Esophagus muscularis mucosa (tissue), 4 donors: ENCODE results near the gene QRICH1. TPM values are rescaled to one million over a fixed set of nuclear protein-coding genes. Genes with fewer than 3 reads are reported as not detected.

Experiments
- DNase-seq: peaks from one replicate; pipeline ENCODE4 v3.0.0-alpha.2; 2017; ENCODE audit errors: extremely low spot score
- H3K27ac ChIP-seq, 4 donors: fragments of 200-600 bp; sonication (generic); replicated peaks in 1 of 4; 1 replicate in 3 of 4; 2 replicates in 1 of 4; pipeline ENCODE4 v1.5.1; 2016 to 2019; ENCODE audit warnings: mild to moderate bottlenecking in 1 of 4
- H3K27me3 ChIP-seq, 4 donors: fragments of 200-600 bp; sonication (generic); one replicate each; pipeline versions ENCODE4 v1.5.1 to v1.6.0; 2016 to 2019
- H3K36me3 ChIP-seq, 4 donors: fragments of 200-600 bp; sonication (generic); one replicate each; pipeline ENCODE4 v1.5.1; 2016 to 2019
- H3K4me1 ChIP-seq, 4 donors: fragments of 200-600 bp; sonication (generic); one replicate each; pipeline ENCODE4 v1.5.1; 2016 to 2019
- H3K4me3 ChIP-seq, 4 donors: fragments of 200-600 bp; sonication (generic); 1 replicate in 2 of 4; 2 replicates in 2 of 4; pipeline ENCODE4 v1.5.1; 2016 to 2019; ENCODE audit warnings: mild to moderate bottlenecking in 4 of 4, moderate library complexity in 1 of 4
- H3K9me3 ChIP-seq, 4 donors: fragments of 200-600 bp; sonication (generic); 1 replicate in 3 of 4; 2 replicates in 1 of 4; pipeline ENCODE4 v1.5.1; 2016 to 2019
- EP300 ChIP-seq: sonication (generic); formaldehyde crosslinking; IDR thresholded peaks from one replicate; pipeline ENCODE4 v1.6.1; 2017; ENCODE audit warnings: antibody characterized with exemption
- POLR2A ChIP-seq: fragments of 450-650 bp; IDR thresholded peaks from one replicate; pipeline ENCODE4 v1.6.1; 2017; ENCODE audit warnings: antibody characterized with exemption, moderate library complexity, mild to moderate bottlenecking, low read depth
- POLR2AphosphoS5 ChIP-seq, 2 donors: sonication (generic); formaldehyde crosslinking; IDR thresholded peaks; one replicate each; pipeline ENCODE4 v1.6.1; 2017; ENCODE audit warnings: antibody characterized with exemption in 2 of 2
- WGBS: methylation state at CpG from one replicate; pipeline ENCODE4 v1.1.5; 2018; 5-methylcytosine and 5-hydroxymethylcytosine counted together
- intact Hi-C: fragments of 100-400 bp; cut with DNase I; formaldehyde crosslinking; loops from one replicate; pipeline ENCODE4 v1.15.1; 2023
- small RNA-seq, 3 donors: library from RNA; depleted of rRNA; stranded (forward); fragments of <200 nt; gene quantifications; one replicate each; pipeline ENCODE3, GENCODE V24; 2016
- total RNA-seq, 4 donors: library from RNA; depleted of rRNA; stranded (reverse); fragments of >200 nt; gene quantifications; one replicate each; pipeline versions ENCODE4 v1.1.0 to v1.2.1, GENCODE V29; 2016
- TF ChIP-seq, protein P1 (sequence below), 3 experiments: fragments of 200-600 bp in 2 of 3; fragments of 450-650 bp in 1 of 3; sonication (generic) in 2 of 3; IDR thresholded peaks; one replicate each; pipeline ENCODE4 v1.5.1; 2017 to 2019; ENCODE audit warnings: antibody characterized with exemption in 3 of 3, mild to moderate bottlenecking in 2 of 3, moderate library complexity in 1 of 3

The QRICH1 gene
- total RNA-seq, 4 donors from 2014 or later: 81.8 to 228 (median 91.2) TPM

GRCh38 chr3:48980295-48980694 is 113.6 kb downstream of the QRICH1 start:
- Histone ChIP-seq H3K4me1 (peaks cover 0 to 2% (median 0%) of the 10 kb centered on the region in 4 donors), H3K27ac (no peak overlapping the region), H3K36me3 (peaks cover 81 to 99% (median 97%) of the 10 kb centered on the region in 4 donors), H3K9me3 (no peaks in the 10 kb centered on the region), H3K4me3 (no peak overlapping the region), H3K27me3 (no peaks in the 10 kb centered on the region)
- no peak for DNase-seq
- WGBS: 98% methylated on average over 4 of the region's 4 CpGs
- intact Hi-C loops: no loop called here
- no peak for TF ChIP-seq EP300
- TF ChIP-seq, protein P1, sequence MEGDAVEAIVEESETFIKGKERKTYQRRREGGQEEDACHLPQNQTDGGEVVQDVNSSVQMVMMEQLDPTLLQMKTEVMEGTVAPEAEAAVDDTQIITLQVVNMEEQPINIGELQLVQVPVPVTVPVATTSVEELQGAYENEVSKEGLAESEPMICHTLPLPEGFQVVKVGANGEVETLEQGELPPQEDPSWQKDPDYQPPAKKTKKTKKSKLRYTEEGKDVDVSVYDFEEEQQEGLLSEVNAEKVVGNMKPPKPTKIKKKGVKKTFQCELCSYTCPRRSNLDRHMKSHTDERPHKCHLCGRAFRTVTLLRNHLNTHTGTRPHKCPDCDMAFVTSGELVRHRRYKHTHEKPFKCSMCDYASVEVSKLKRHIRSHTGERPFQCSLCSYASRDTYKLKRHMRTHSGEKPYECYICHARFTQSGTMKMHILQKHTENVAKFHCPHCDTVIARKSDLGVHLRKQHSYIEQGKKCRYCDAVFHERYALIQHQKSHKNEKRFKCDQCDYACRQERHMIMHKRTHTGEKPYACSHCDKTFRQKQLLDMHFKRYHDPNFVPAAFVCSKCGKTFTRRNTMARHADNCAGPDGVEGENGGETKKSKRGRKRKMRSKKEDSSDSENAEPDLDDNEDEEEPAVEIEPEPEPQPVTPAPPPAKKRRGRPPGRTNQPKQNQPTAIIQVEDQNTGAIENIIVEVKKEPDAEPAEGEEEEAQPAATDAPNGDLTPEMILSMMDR (IDR thresholded peaks at IDR 0.05): no peak
- TF ChIP-seq POLR2A: no peak
- no peak for TF ChIP-seq POLR2AphosphoS5 (IDR thresholded peaks at IDR 0.05)

Small RNA genes lying within 50 kb of the gene (small RNA-seq; reads per million reads assigned to genes)
- gene MIR191: 3,999 to 6,123 (median 4,847) reads per million in 3 donors
- gene MIR425: 11.8 to 19.3 (median 15.2) reads per million in 3 donors
- 0 reads per million in 3 donors for gene RN7SL182P

Other genes starting within 250 kb of the QRICH1 start
- gene PRKAR2A, start 246.2 kb downstream of the QRICH1 start, total RNA-seq: 10 to 100 TPM; 30.7 to 43.3 (median 34.2) TPM
- gene SLC25A20, start 195.2 kb downstream of the QRICH1 start, total RNA-seq: 10 to 100 TPM; 13.3 to 34.6 (median 21.8) TPM
- gene ARIH2, start 175.2 kb downstream of the QRICH1 start, total RNA-seq: 100 to 1,000 TPM in 1 of 4 donors, 10 to 100 TPM in 3; 78.9 to 109 (median 97.5) TPM
- gene P4HTM, start 103.8 kb downstream of the QRICH1 start, total RNA-seq: 10 to 100 TPM; 25.3 to 46.4 (median 35.2) TPM
- 100 to 1,000 TPM in 1 of 4 donors, 10 to 100 TPM in 3; 77.2 to 101 (median 89.0) TPM for gene WDR6, start 86.7 kb downstream of the QRICH1 start, total RNA-seq
- 10 to 100 TPM; 12.4 to 31.5 (median 20.1) TPM for gene DALRD3, start 75.5 kb downstream of the QRICH1 start, total RNA-seq
- gene NDUFAF3, start 72.0 kb downstream of the QRICH1 start, total RNA-seq: 100 to 1,000 TPM in 3 of 4 donors, 10 to 100 TPM in 1; 90.9 to 142 (median 116) TPM
- 100 to 1,000 TPM in 3 of 4 donors, 10 to 100 TPM in 1; 71.0 to 174 (median 123) TPM for gene IMPDH2, start 64.7 kb downstream of the QRICH1 start, total RNA-seq
- 100 to 1,000 TPM; 151 to 229 (median 197) TPM for gene QARS1, start 10.7 kb upstream of the QRICH1 start, total RNA-seq
- gene USP19, start 26.8 kb upstream of the QRICH1 start, total RNA-seq: 10 to 100 TPM; 57.5 to 64.4 (median 59.9) TPM
- 1,000 to 10,000 TPM in 1 of 4 donors, 100 to 1,000 TPM in 3; 609 to 1,229 (median 740) TPM for gene LAMB2, start 39.0 kb upstream of the QRICH1 start, total RNA-seq
- 10 to 100 TPM; 19.9 to 25.6 (median 23.7) TPM for gene CCDC71, start 72.3 kb upstream of the QRICH1 start, total RNA-seq
- 100 to 1,000 TPM in 1 of 4 donors, 10 to 100 TPM in 3; 78.6 to 190 (median 91.2) TPM for gene KLHDC8B, start 77.5 kb upstream of the QRICH1 start, total RNA-seq
- 1 to 10 TPM; 3.1 to 8.7 (median 5.8) TPM for gene C3orf62, start 183.2 kb upstream of the QRICH1 start, total RNA-seq
- gene USP4, start 246.0 kb upstream of the QRICH1 start, total RNA-seq: 10 to 100 TPM; 17.9 to 35.7 (median 24.3) TPM